ENCODE results near the gene ELAPOR2. TPM values are rescaled to one million over a fixed set of nuclear protein-coding genes. Genes with fewer than 3 reads are reported as not detected.

The ELAPOR2 gene
- total RNA-seq, 2 donors from 2014 or later, result 67.2 to 75.7 TPM

DNA sequence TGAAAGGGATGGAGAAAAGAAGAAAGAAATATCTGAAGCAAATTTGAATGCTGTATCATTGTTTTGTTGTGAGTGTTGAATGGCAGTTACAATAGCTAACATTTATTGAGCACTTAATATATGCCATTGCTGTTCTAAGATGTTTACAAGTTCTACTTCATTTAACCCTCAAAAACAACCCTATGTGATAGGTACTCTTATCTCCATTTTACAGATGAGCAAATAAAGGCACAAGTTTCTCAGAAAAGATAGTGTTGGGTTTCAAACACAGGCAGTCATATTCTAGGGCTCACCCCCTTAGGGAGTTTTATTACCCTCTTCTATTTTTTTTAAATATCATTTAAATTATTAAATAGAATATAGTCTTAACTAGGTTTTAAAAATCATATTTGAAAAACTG lies 8.3 kb upstream of the ELAPOR2 start:
- Histone ChIP-seq H3K36me3 (ENCODE audit: control insufficient read depth, insufficient read depth, low read length) (no peaks in the 10 kb centered on the region), H3K9ac (ENCODE audit: extremely low read depth, low read length, poor library complexity, severe bottlenecking) (no peak overlapping the region), H3K27ac (ENCODE audit: low read depth, low read length) (no peak overlapping the region), H3K27me3 (ENCODE audit: control insufficient read depth, insufficient read depth, low read length, poor library complexity, severe bottlenecking) (no peaks in the 10 kb centered on the region), H3K4me1 (ENCODE audit: control insufficient read depth, insufficient read depth, low read length) (peaks cover 7% of the 10 kb centered on the region), H3K4me3 (ENCODE audit: low read length) (no peak overlapping the region), H3K9me3 (ENCODE audit: control insufficient read depth, low read length) (no peaks in the 10 kb centered on the region)
- Mint-ChIP-seq H3K4me3 (no peak overlapping the region), H3K4me1 (peaks cover 9% of the 10 kb centered on the region), H3K27ac (no peak overlapping the region), H3K27me3 (ENCODE audit: insufficient read depth) (peaks cover 2% of the 10 kb centered on the region), H3K36me3 (ENCODE audit: low read depth) (no peaks in the 10 kb centered on the region), H3K9me3 (no peaks in the 10 kb centered on the region)
- no peak for DNase-seq
- TF ChIP-seq, protein P1, sequence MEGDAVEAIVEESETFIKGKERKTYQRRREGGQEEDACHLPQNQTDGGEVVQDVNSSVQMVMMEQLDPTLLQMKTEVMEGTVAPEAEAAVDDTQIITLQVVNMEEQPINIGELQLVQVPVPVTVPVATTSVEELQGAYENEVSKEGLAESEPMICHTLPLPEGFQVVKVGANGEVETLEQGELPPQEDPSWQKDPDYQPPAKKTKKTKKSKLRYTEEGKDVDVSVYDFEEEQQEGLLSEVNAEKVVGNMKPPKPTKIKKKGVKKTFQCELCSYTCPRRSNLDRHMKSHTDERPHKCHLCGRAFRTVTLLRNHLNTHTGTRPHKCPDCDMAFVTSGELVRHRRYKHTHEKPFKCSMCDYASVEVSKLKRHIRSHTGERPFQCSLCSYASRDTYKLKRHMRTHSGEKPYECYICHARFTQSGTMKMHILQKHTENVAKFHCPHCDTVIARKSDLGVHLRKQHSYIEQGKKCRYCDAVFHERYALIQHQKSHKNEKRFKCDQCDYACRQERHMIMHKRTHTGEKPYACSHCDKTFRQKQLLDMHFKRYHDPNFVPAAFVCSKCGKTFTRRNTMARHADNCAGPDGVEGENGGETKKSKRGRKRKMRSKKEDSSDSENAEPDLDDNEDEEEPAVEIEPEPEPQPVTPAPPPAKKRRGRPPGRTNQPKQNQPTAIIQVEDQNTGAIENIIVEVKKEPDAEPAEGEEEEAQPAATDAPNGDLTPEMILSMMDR (conservative IDR thresholded peaks at IDR 0.05), result no peak

DNA sequence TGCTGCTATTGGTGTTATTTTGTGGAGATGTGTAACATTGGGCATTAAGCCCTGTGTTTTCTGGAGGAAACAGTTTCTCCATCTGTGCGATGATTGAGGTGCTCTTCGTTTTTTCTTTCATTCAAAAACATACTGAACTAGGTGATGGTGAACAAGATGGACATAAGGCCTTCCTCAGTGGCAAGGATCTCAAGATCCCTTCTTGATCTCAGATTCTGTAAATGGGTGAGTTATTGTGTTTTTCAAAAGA lies 759 bp upstream of the ELAPOR2 start:
- no peak for DNase-seq
- peaks cover 10% of the 10 kb centered on the region for H3K4me1 ChIP-seq (ENCODE audit: control insufficient read depth, insufficient read depth, low read length)
- Mint-ChIP-seq H3K9me3 (no peaks in the 10 kb centered on the region), H3K27me3 (ENCODE audit: insufficient read depth) (peaks cover 10% of the 10 kb centered on the region), H3K36me3 (ENCODE audit: low read depth) (no peaks in the 10 kb centered on the region), H3K4me3 (peak overlapping the region; percentile 70), H3K27ac (no peak overlapping the region), H3K4me1 (peaks cover 23% of the 10 kb centered on the region)
- WGBS, 2 experiments (ENCODE audit: insufficient coverage in 1 of 2, insufficient read length in 1 of 2), result 84 to 92% methylated on average over 2 of the region's 2 CpGs
- H3K9me3 ChIP-seq (ENCODE audit: control insufficient read depth, low read length), result no peaks in the 10 kb centered on the region
- no peaks in the 10 kb centered on the region for H3K36me3 ChIP-seq (ENCODE audit: control insufficient read depth, insufficient read depth, low read length)
- H3K4me3 ChIP-seq (ENCODE audit: low read length), result peak overlapping the region; percentile 79
- no peak overlapping the region for H3K9ac ChIP-seq (ENCODE audit: extremely low read depth, low read length, poor library complexity, severe bottlenecking)
- H3K27me3 ChIP-seq (ENCODE audit: control insufficient read depth, insufficient read depth, low read length, poor library complexity, severe bottlenecking), result no peaks in the 10 kb centered on the region
- no peak overlapping the region for H3K27ac ChIP-seq (ENCODE audit: low read depth, low read length)
- TF ChIP-seq, protein P1 (conservative IDR thresholded peaks at IDR 0.05), result no peak

- Histone ChIP-seq H3K27ac (ENCODE audit: low read depth, low read length) (no peak overlapping the region), H3K36me3 (ENCODE audit: control insufficient read depth, insufficient read depth, low read length) (no peaks in the 10 kb centered on the region), H3K4me3 (ENCODE audit: low read length) (peak overlapping the region; percentile 91), H3K9ac (ENCODE audit: extremely low read depth, low read length, poor library complexity, severe bottlenecking) (peak overlapping the region; percentile 47), H3K4me1 (ENCODE audit: control insufficient read depth, insufficient read depth, low read length) (peaks cover 10% of the 10 kb centered on the region), H3K27me3 (ENCODE audit: control insufficient read depth, insufficient read depth, low read length, poor library complexity, severe bottlenecking) (no peaks in the 10 kb centered on the region), H3K9me3 (ENCODE audit: control insufficient read depth, low read length) (no peaks in the 10 kb centered on the region)
- DNase-seq, result peak; percentile 86
- Mint-ChIP-seq H3K27ac (no peak overlapping the region), H3K9me3 (no peaks in the 10 kb centered on the region), H3K27me3 (ENCODE audit: insufficient read depth) (peaks cover 10% of the 10 kb centered on the region), H3K36me3 (ENCODE audit: low read depth) (no peaks in the 10 kb centered on the region), H3K4me3 (peak overlapping the region; percentile 70), H3K4me1 (peaks cover 23% of the 10 kb centered on the region)
- TF ChIP-seq, protein P1 (conservative IDR thresholded peaks at IDR 0.05), result no peak
- 0 to 3% methylated on average over 17 to 40 of the region's 40 CpGs for WGBS, 2 experiments (ENCODE audit: insufficient coverage in 1 of 2, insufficient read length in 1 of 2)
Observed at GRCh38 chr7:87058744-87059524, 520 bp downstream of the ELAPOR2 start.

Measured in endodermal cell (in vitro differentiated cells).